SIG-M5 (cell line): ENCODE measurements around the gene NUP50.

Experiments used
- DNase-seq: peaks from one replicate; lab custom pipeline; 2025; lab: John Stamatoyannopoulos, UW

The NUP50 gene

DNA sequence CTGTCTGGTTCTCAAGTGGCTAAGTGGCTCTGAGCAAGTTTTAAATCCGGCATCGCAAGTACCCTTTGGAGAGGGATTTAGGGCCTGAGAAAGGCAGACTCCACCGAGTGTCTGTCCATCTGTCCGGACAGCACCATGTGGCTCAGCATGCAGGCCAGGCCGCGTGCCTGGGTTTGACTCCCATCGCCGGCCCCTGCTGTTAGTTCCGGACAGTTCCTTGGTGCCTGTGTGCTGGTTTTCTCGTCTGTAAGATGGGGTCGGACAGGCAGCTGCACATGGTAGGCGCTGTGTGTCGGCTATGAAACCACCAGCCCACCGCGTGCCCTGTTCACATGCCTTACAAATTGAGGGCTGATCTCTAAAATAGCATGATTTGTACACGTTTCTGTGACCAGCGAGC, 31.0 kb downstream of the NUP50 start:
- no peak for DNase-seq

DNA sequence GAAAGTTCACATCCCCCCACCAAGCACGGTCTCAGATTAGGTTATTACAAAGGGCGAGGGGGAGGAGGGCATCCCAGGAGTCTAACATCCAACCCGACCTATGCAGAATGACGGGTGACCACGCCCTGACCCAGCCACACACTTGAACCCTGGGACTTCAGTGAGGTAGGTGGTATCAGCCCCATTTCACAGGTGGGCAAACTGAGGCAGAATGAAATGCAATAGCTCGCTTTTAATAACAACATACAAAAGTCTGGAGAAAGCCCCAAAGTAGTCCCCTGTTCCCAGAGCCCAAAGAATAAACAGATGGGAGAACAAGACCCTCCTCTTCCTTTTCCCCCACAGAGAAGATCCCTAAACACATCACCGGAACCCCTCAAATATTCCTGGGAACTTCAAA, 31.9 kb downstream of the NUP50 start:
- DNase-seq, result no peak

DNA sequence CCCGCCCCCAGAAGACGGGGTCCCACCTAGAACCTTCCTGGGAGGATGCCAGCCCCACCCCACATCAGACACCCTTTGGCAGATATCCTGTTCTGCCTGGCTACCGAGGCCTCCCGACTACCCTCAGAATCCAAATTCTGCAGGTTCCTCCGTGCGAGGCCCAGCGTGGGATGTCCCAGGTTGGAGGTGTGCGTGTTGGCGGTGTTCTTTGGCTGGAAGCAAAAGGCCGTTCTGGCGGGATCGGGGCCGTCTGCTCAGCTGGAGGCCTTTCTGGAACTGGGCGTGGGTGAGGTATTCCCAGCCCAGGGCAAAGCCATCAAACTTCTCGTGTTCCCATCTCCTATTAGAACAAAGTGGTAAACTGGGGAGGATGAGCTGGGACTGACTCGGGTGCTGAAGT, 32.6 kb downstream of the NUP50 start:
- DNase-seq, result no peak

DNA sequence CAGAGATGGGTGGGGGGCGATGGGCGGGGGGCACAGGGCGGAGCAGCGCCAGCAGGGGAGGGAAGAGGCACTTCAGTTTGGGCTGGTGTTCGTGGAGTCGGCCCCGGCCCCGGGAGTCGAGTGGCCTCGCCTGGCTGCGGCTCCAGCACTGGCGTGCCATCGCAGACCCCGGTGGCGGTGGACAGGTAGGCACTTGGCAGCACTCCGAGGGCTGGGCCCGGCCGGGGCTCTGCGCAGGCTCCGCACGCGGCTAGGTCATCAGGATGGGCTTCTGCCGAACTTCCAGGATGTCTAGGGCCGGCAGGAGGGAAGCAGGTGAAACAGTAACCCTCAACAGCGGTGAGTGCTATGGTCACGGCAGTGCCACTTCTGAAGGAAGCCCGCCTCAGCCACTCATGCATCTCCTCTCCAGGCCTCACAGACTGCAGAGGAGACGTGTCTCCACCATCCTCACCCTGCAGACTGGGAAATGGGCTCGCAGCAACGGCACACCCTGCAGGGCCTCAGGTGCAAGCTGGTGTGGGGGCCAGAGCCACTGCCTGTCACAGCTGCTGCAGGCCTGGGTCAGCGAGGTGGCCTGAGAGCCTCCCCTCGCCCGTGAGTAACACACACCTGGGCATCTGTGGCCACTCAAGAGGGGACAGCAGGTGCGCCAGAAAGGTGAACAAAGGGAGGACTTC, 33.3 kb downstream of the NUP50 start:
- no peak for DNase-seq

GRCh38 chr22:45197606-45198462, 34.1 kb downstream of the NUP50 start:
- no peak for DNase-seq

GRCh38 chr22:45198463-45198795, 34.7 kb downstream of the NUP50 start:
- DNase-seq, result no peak

DNA sequence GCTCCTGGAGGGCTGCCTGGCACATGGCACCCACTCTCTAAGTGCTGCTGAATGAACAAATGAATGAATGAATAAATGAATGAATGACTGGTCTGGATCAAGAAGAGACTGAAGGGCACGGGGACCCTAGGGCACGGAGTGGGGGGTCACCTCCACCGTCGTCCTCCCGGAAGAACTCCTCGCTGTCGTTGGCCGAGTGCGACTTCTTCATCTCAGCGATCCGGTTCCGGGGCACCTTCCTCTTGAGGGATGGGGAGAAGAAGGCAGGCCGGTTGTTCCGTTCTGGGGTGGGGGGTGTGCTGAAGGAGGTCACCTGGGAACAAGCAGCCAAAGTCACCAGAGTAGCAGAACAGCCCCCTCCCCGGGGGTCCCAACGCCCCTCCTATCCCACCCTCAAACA, 36.0 kb downstream of the NUP50 start:
- DNase-seq, result no peak

GRCh38 chr22:45200230-45200629, 36.5 kb downstream of the NUP50 start:
- no peak for DNase-seq

DNA sequence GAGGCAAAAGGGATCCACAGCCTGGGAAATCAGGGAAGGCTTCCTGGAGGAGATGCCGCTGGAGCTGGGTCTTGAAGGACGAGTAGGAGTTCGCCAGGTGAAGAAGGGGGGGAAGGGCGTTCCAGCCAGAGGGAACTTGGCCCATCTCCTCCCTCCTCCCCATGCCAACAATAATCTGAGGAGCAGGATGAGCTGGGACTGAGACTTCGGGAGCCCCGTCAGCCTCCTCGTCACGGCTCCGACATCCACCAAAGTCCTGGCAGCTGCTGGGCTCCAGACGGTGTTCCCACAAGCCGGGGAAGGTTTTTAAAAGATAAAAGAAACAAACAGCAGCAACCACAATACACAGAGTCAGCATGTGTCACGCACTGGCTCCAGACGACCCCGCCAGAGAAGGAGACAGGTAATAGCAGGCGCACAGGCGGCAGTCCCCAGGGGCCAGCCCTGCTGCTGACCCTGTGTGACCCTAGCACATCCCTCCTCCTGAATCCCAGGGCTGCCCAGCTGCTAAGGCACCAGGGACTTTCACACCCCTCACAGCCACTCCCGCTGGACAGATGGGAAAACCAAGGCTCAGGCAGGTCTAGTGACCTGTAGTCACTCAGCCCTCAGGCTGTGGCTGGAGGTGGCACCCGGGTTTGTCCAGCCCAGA, 37.3 kb downstream of the NUP50 start:
- DNase-seq, result no peak

DNA sequence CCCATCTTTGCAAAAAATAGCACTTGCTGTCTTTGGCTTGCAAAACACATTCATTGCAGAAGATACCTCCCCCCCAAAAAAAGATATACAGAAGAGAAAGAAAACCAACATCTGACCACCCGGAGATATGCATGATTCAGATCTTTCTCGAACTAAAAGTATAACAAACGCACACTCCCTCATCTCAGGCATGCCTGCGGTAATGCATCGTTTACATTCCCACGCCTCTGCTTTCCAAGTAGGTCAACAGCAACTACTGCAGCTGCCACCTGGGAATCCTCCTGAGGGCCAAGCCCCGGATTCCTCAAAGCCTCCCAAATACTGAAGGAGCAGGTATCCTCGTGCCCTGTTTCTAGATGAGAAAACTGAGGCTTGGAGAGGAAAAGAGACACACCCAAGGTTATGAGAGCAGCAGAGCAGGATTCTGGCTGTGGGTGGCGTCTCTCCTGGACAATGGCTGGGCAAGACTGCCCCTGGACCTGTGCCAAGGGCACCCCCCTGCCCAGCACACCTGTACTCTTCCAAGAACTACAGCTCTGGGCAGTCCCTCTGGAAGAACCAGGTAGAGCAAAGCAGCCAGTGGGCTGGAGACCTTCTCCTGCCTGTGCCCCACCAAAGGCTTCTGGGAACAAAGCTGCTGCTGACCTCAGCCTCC, 38.1 kb downstream of the NUP50 start:
- DNase-seq, result no peak

- DNase-seq, result no peak
These were observed 38.8 kb downstream of the NUP50 start for GRCh38 chr22:45202333-45203149.

GRCh38 chr22:45203150-45203951, 39.6 kb downstream of the NUP50 start:
- DNase-seq, result no peak

DNA sequence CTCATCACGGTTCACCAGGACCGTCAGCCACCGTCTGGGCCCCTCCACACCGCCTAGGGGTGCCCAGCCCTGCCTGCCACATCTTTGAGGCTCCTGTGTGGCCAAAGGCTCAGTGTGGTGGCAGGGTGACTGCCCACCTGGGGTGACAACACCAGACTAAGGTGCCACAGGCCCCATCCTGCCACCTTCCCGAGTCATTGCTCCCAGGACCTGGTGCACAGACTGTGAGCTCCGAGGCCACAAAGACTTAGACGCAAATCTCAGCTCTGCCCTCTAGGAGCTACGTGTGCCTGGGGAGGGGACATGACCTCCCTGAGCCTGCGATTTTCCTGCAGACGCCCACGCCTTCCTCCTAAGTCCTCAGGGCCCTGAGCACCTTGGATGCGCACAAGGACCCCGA, 40.5 kb downstream of the NUP50 start:
- no peak for DNase-seq

- no peak for DNase-seq
These were observed 41.1 kb downstream of the NUP50 start for GRCh38 chr22:45204819-45205218.

- no peak for DNase-seq
These were observed 41.7 kb downstream of the NUP50 start for GRCh38 chr22:45205276-45205925.

DNA sequence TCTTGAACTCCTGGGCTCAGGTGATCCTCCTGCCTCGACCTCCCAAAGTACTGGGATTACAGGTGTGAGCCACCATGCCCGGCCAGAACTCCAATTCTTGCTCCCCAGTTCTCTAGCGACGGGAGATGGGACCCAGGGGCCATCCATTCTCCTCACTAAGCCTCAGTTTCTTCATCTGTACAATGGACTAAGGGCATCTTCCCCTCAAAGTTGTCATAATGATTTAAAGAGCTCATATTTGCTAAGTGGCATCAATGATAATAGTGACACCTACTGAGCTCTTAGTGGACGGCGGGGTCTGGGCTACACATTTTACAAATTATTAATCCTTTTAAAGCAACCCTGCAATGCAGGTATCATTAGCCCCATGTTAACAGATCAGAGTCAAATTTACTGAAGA, 42.5 kb downstream of the NUP50 start:
- DNase-seq, result no peak

- DNase-seq, result no peak
These were observed 43.8 kb downstream of the NUP50 start for GRCh38 chr22:45207533-45207932.

GRCh38 chr22:45207981-45208664, 44.4 kb downstream of the NUP50 start:
- DNase-seq, result no peak

DNA sequence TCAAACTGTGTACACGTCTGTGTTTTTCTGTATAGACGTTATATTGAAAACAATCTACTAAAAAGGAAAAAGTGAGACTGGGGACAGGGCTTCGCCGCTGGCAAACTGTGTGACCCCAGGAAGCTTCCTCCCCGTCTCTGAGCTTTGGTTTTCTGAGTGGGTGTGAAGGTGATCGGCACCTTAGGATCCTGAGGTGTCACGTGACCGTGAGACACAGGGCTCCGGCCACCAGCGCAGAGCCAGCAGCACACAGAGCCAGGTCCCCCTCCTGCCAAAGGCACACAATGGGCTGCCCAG, 44.9 kb downstream of the NUP50 start:
- DNase-seq, result no peak
